GM21825 (cell line): ENCODE data around the gene PAPPA.

Source experiments
- ATAC-seq: cut with Tn5 transposase; IDR thresholded peaks from one replicate; pipeline ENCODE4 v1.9.1; 2021; ENCODE audit warnings: mild to moderate bottlenecking, moderate library complexity; ENCODE audit not compliant: unreplicated experiment

The PAPPA gene

GRCh38 chr9:116153765-116154333 is at the start of gene PAPPA:
Gene PAPPA, plus strand, starts transcription at chr9:116153791. Its CDS starts 382 bp downstream, at chr9:116154173.
- no peak for ATAC-seq

DNA sequence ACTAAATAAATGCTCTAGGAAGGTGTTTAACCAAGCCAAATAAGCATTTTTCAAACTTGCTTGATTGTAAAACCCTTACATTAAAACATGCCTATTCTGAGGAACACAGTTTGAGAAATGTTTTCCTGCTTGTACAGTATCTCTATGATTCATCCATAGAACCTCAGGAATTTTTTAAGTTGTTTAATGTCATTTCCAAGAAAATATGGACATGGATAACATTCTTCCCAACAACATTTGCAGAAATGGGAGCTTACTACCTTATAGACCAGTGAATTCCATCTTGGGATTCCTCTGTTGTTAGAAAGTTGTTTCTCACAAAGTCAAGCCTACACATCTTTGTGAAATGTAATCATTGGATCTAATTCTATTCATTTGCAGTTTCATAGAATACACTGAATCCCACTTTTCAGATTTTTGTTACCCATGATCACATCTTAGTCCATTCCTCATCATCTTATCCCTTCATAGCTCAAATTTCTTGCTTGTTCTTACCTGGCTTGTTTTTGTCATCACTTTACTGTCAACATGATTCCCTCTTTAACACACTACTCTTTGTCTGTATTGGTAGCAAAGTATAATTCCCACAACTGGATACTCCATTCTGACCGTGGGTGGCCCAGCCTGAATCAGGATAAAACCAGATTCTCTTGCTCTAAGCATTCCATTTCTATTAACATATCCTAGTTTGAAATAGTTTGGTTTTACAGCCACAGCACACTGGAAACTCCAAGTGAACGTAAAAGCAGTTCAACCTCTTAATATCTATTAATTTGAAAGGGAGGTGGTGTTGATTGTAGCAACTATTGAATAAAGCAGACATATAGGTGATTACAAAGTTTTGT is 49.4 kb upstream of the PAPPA start:
- no peak for ATAC-seq

GRCh38 chr9:116112236-116112635 is 41.4 kb upstream of the PAPPA start:
- no peak for ATAC-seq

DNA sequence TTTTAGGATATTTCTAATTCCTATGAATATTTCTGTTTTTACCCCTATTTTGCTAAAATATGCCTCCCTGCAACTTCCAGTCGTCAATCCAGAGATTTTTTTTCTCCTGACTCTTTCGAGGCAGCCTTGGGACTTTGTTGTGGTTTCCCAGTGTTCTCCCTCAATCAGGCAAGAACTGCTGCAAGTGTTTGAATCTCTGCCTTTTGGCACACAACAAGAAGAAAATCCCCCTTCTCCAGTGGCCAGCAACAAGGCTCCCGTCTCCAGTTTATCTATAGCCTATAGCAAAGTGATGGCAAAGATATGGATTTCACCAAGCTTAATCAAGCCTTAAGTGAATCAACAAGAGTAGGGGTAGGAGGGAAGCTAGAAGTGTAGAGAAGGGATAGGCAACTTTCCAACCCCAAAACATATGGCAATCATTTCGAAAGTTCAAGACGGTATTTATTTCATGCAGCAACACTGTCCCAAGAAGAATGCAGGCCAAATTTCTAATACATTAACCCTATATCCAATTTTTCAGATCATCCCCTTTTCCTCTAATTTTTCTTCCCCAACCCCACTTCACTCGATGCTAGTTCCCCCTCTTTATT is 37.7 kb upstream of the PAPPA start:
- no peak for ATAC-seq

DNA sequence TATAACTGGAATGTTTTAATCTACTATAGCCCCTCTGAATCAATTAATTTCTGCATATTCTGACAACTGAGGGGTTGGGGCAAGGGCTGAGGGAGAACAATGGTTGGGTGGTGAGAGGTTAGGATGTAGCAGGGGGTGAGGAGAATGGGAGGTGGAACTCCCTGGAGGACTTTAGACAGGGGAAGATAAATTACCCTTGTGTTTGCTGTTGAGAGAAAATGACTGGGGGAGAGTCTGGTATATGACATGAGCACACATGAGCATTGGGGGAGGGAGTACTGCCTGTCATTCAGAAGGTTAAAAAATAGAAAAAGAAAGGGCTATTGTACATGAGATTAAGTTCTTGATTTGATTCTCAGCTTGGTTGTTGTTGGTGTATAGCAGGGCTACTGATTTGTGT is 37.2 kb upstream of the PAPPA start:
- ATAC-seq = no peak

- ATAC-seq = no peak
Measured at GRCh38 chr9:116123171-116123570, 30.4 kb upstream of the PAPPA start.

DNA sequence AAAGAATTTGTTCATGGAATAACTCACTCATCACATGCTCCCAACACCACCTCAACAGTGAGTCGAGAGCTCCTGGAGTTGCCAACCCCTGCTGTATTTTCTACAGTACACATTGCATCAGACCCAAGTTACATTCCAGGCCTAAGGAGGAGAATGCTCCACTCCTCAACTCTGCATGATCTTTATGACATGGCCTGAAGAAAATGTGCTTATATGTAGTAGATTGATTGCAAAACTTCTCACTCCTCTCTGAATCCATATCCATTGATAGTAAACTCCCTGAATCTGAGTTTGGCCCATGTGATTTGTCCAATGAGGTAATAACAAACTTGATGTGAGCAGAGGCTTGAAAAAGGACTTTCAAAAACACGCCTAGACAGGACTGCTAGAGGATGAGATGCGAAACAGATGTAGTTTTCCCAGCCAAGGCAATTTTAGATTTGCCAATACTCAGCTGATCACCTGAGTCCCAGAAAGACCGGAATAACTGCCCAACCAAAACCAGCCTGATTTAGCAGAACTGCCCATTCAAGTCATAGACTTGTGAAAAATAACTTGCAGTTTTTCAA is 29.0 kb upstream of the PAPPA start:
- ATAC-seq = no peak

DNA sequence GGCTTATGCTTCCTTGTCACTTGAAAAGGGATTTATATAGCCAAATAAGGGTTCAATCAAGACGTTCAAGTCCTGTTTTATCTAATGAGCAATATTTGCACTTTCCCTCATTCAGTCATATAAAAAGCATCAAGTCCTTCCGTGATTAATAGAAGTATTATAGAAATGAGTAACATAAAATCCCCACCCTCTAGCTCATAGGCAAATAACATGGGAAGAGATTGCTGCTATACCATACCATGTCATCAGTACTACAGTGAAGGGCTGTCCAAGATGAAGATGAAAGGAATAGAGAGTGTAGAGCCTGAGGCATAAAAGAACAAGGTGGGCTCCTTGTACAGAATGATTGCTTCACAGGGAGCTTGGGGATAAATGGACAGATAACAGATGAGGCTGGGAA is 20.4 kb upstream of the PAPPA start:
- no peak for ATAC-seq

GRCh38 chr9:116134975-116135374 is 18.6 kb upstream of the PAPPA start:
- no peak for ATAC-seq

GRCh38 chr9:116137010-116137409 is 16.6 kb upstream of the PAPPA start:
- ATAC-seq = no peak

DNA sequence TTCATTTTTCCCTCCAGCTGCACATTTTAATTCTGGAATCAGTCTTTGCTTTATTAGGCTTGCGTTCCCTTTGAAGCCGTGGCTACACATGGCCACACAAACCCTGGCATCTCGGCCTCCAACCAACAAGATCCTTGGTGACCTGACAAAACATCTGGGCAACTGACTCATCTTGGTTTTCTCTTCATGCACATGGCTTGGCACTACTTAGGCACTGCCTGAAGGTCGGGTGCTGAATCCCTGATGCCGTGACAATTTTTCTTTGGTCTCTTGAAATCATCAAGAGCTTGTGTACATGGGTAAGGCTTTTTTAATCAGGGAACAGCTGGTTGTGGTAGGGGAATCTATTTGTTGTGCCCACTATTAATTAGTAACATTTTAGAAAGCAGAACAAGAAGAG is 16.0 kb upstream of the PAPPA start:
- no peak for ATAC-seq

- ATAC-seq = no peak
Measured at GRCh38 chr9:116141864-116142561, 11.6 kb upstream of the PAPPA start.

- ATAC-seq = no peak
Measured at GRCh38 chr9:116142706-116143492, 10.7 kb upstream of the PAPPA start.

DNA sequence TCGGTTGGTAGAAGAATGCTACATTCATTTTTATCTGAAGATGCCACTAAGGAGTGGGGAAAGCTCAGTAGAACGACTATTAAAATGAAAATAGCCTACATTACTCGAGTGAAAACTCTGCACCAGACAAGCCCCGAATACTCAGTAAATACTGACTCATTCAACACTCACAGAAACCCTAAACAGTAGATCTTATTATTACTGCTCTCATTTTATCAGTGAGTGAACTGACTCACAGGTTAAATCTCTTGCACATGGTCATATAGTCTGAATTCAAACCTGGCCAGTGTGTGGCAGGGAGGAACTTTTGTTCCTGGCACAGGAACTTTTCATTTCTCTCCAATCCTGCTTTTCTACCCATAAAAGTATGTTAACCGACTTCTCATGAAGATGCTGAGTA is 9.6 kb upstream of the PAPPA start:
- no peak for ATAC-seq

DNA sequence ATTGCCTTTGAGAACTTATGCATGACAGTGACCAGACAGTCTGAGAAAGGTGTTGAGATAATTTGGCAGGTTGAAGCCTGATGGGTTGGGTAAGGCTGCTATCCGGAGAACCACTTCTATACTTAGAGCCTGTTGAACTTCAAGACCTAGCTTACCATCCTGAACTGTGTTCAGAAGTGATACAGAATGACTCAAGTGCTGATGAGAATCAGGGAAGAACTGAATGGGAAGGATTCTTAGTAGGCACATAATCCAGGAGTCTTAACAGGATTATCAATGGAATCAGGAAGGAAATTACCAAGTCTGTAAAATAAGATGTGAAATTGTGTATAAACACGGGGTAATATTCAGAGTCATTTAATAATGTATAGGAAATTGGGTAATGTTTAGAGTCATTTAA is 9.0 kb upstream of the PAPPA start:
- ATAC-seq = no peak

- ATAC-seq = no peak
Measured at GRCh38 chr9:116145036-116145435, 8.6 kb upstream of the PAPPA start.

GRCh38 chr9:116147821-116148220 is 5.8 kb upstream of the PAPPA start:
- ATAC-seq = no peak

DNA sequence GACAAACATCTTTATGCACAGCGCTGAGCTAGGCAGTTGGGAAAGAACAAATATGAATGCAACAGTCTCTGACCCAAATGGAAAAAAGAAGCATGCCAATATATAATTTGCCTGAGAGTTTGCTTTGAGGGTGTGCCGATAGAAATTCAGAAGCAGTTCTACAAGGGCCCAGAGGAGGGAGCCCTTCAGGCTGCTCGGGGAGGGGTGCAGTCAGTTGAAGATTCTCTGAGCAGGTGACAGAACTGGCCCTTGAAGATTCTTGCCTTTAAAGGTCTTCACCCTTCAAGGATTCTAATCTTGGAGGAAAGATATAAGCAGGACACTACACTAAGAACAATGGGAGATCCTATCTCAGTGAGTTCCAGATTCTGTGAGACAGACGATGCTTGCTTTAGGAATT is 3.7 kb upstream of the PAPPA start:
- no peak for ATAC-seq

GRCh38 chr9:116151199-116151598 is 2.4 kb upstream of the PAPPA start:
- ATAC-seq = no peak

- no peak for ATAC-seq
Measured at GRCh38 chr9:116151966-116152381, 1.6 kb upstream of the PAPPA start.
